Endothelial cell of umbilical vein (primary cell): ENCODE results near the gene THEMIS. TPM values are rescaled to one million over a fixed set of nuclear protein-coding genes. Genes with fewer than 3 reads are reported as not detected.

Source experiments
- BruUV-seq: library from RNA; stranded (reverse); fragments of 400-500 nt; replicated peaks from 2 replicates; lab custom pipeline; 2021; lab: Mats Ljungman, UMichigan
- CTCF ChIA-PET: fragments of 300-600, 350-600 bp; sonication (Branson Sonifier 250); formaldehyde crosslinking; loops from one replicate; lab custom pipeline; 2021; ENCODE audit warnings: antibody characterized with exemption, inconsistent platforms; lab: Charles Lee
- POLR2A ChIA-PET: fragments of 300-600, 350-600 bp; sonication (Branson Sonifier 250); formaldehyde crosslinking; loops from one replicate; lab custom pipeline; 2021; ENCODE audit warnings: antibody characterized with exemption, inconsistent platforms; lab: Charles Lee
- DNase-seq: peaks from one replicate; pipeline ENCODE4 v3.0.0-alpha.2; 2011; ENCODE audit warnings: low read depth, low spot score
- FAIRE-seq: peaks from 2 replicates; lab custom pipeline; 2011; peaks lifted over from hg19 to GRCh38; lab: Jason Lieb, UNC
- H2AFZ ChIP-seq: 2 replicates; pipeline ENCODE4 v1.6.0; 2012; ENCODE audit warnings: low read depth, low read length, control low read depth, inconsistent platforms
- H3K27ac ChIP-seq: 2 replicates; pipeline ENCODE4 v1.5.1; 2011; ENCODE audit warnings: low read depth, mild to moderate bottlenecking, control low read depth, low read length, moderate library complexity; ENCODE audit not compliant: insufficient read depth
- H3K27me3 ChIP-seq, 2 experiments: 2 replicates each; pipeline versions ENCODE4 v1.6.0 to v1.6.1; 2011; ENCODE audit warnings: low read length in 2 of 2, mixed read lengths in 1 of 2; ENCODE audit not compliant: control insufficient read depth in 2 of 2, insufficient read depth in 2 of 2
- H3K36me3 ChIP-seq, 2 experiments: 2 replicates in 1 of 2; 3 replicates in 1 of 2; pipeline ENCODE4 v1.5.1; 2011; ENCODE audit warnings: low read length in 2 of 2, mild to moderate bottlenecking in 1 of 2, moderate library complexity in 1 of 2; ENCODE audit not compliant: control insufficient read depth in 2 of 2, insufficient read depth in 2 of 2; ENCODE audit errors: extremely low read depth in 1 of 2
- H3K4me1 ChIP-seq: 3 replicates; pipeline ENCODE4 v1.5.1; 2011; ENCODE audit warnings: mild to moderate bottlenecking, low read length; ENCODE audit not compliant: control insufficient read depth, insufficient read depth; ENCODE audit errors: extremely low read depth
- H3K4me2 ChIP-seq: 2 replicates; pipeline ENCODE4 v1.6.1; 2011; ENCODE audit warnings: low read length, control low read depth, mixed read lengths; ENCODE audit not compliant: insufficient read depth
- H3K4me3 ChIP-seq, 3 experiments: fragments of 200-600 bp in 1 of 3; sonication (generic), shearing (Covaris generic) in 1 of 3; replicated peaks in 1 of 3; 2 replicates each; pipeline ENCODE4 v1.5.1; 2011 to 2016; ENCODE audit warnings: control low read depth in 3 of 3, low read length in 3 of 3, mild to moderate bottlenecking in 2 of 3, inconsistent platforms in 1 of 3, low read depth in 1 of 3, moderate library complexity in 1 of 3; ENCODE audit not compliant: insufficient read depth in 1 of 3
- H3K79me2 ChIP-seq: 2 replicates; pipeline ENCODE4 v1.6.0; 2012; ENCODE audit warnings: low read length, inconsistent platforms; ENCODE audit not compliant: control insufficient read depth, insufficient read depth
- H3K9ac ChIP-seq: replicated peaks from 2 replicates; pipeline ENCODE3; 2011; ENCODE audit warnings: low read length, control low read depth; ENCODE audit not compliant: insufficient read depth; ENCODE audit errors: extremely low read depth
- H3K9me1 ChIP-seq: replicated peaks from 3 replicates; pipeline ENCODE4 v1.6.0; 2011; ENCODE audit warnings: mild to moderate bottlenecking, low read length; ENCODE audit not compliant: control insufficient read depth, insufficient read depth; ENCODE audit errors: extremely low read depth
- H3K9me3 ChIP-seq: replicated peaks from 2 replicates; pipeline ENCODE4 v1.5.1; 2012; ENCODE audit warnings: low read length, inconsistent platforms; ENCODE audit not compliant: control insufficient read depth, insufficient read depth
- H4K20me1 ChIP-seq: replicated peaks from 2 replicates; pipeline ENCODE3; 2011; ENCODE audit warnings: mild to moderate bottlenecking, low read length; ENCODE audit not compliant: control insufficient read depth, insufficient read depth; ENCODE audit errors: extremely low read depth
- EZH2 ChIP-seq: IDR thresholded peaks from 2 replicates; pipeline ENCODE4 v1.6.1; 2012; ENCODE audit warnings: borderline replicate concordance, low read depth, mild to moderate bottlenecking, moderate library complexity, low read length, inconsistent platforms; ENCODE audit not compliant: severe bottlenecking
- FOS ChIP-seq: IDR thresholded peaks from 2 replicates; pipeline ENCODE4 v1.6.1; 2011; ENCODE audit warnings: mild to moderate bottlenecking, low read length, moderate library complexity, borderline replicate concordance; ENCODE audit not compliant: insufficient read depth
- GATA2 ChIP-seq: IDR thresholded peaks from 2 replicates; pipeline ENCODE4 v1.7.0; 2011; ENCODE audit warnings: low read depth, mild to moderate bottlenecking, moderate library complexity, mixed read lengths, low read length; ENCODE audit not compliant: insufficient read length, insufficient read depth
- JUN ChIP-seq: IDR thresholded peaks from 2 replicates; pipeline ENCODE4 v1.6.1; 2011; ENCODE audit warnings: borderline replicate concordance, low read depth; ENCODE audit not compliant: insufficient read length, insufficient read depth
- MYC ChIP-seq: IDR thresholded peaks from one replicate; pipeline ENCODE4 v1.6.1; 2011; ENCODE audit warnings: mild to moderate bottlenecking, low read depth, low read length
- POLR2A ChIP-seq: IDR thresholded peaks from 2 replicates; pipeline ENCODE4 v1.6.1; 2012; ENCODE audit warnings: low read depth, mild to moderate bottlenecking, control low read depth, low read length
- POLR2AphosphoS5 ChIP-seq: IDR thresholded peaks from 2 replicates; pipeline ENCODE4 v1.6.1; 2012; ENCODE audit warnings: low read depth, mild to moderate bottlenecking, control low read depth, low read length, moderate library complexity; ENCODE audit not compliant: insufficient read depth
- dilution Hi-C: fragments of 300-500 bp; cut with MboI; formaldehyde crosslinking; loops from one replicate; pipeline ENCODE4 v1.15.0; 2019; ENCODE audit warnings: low sequenced_read_pairs; ENCODE audit not compliant: extremely low pct_ligation_motif_present
- intact Hi-C: fragments of 100-400 bp; cut with micrococcal nuclease; formaldehyde crosslinking; loops from one replicate; pipeline ENCODE4 v1.10.0; 2022
- polyA plus RNA-seq, 4 experiments: library from polyadenylated mRNA; depleted of rRNA in 3 of 4; stranded (reverse) in 3 of 4; unstranded in 1 of 4; fragments of >200 nt; gene quantifications; 2 replicates each; pipeline versions ENCODE4 v1.2.1 to v1.2.3, GENCODE V29; 2011 to 2012; ENCODE audit warnings: missing spikeins in 1 of 4
- total RNA-seq: library from RNA; stranded (reverse); gene quantifications from 2 replicates; pipeline ENCODE4 v1.2.3, GENCODE V29; 2021
- TF ChIP-seq, protein P1 (sequence below): IDR thresholded peaks from 2 replicates; pipeline ENCODE4 v1.6.1; 2011; ENCODE audit not compliant: insufficient read depth, insufficient read length
- TF ChIP-seq, protein P2 (sequence below), 2 donors: IDR thresholded peaks; 1 replicate in 1 of 2; 2 replicates in 1 of 2; pipeline ENCODE4 v1.5.1; 2011; ENCODE audit warnings: low read length in 2 of 2, mild to moderate bottlenecking in 2 of 2, moderate library complexity in 2 of 2, control low read depth in 1 of 2, inconsistent platforms in 1 of 2, low read depth in 1 of 2; ENCODE audit not compliant: insufficient read depth in 1 of 2; ENCODE audit errors: extremely low read depth in 1 of 2

Gene THEMIS
- total and polyA plus RNA-seq, 2 donors (not counting 3 experiments of a cell fraction or from before 2014, with no cell fraction given), result not detected

DNA sequence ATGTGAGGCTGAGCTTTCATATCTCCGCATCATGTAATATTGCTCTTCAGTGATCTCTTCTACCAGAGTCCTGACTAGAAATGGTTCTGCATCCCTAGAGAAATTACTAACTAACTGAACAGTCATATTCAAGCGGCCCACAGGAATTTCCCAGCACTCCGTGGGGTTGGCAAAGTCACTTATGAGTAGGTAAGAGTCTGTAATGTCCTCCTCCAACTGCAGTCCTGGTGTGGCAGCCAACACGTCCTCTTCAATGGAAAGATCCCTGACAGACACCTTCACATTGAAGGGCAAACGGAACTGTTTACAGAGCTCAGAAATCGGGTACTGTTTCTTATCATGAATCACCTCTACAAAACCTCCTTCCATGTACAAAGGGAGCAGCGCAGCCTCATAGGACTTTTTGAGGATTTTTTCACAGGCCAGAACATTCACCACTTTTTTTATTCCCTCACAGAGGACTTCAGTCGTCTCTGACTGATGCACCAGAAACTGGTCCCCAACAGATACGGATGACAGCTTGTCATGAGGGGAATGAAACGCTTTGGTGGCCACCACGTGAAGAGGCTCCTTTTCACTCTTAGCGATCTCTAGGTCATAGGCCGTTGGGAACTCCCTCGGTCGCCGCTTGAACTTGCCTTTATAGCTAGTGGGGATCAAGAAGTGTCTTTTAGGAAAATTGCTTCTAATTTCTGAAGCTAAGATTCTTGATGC, 87.7 kb downstream of the THEMIS start:
- Histone ChIP-seq H3K36me3 (no peaks in the 10 kb centered on the region), H3K9me1 (no peaks in the 10 kb centered on the region), H3K27ac (no peak overlapping the region), H3K4me2 (no peak overlapping the region), H3K4me3 (no peak overlapping the region), H2AFZ (no peak overlapping the region), H3K9me3 (no peaks in the 10 kb centered on the region), H4K20me1 (no peaks in the 10 kb centered on the region), H3K79me2 (no peaks in the 10 kb centered on the region), H3K9ac (no peak overlapping the region), H3K27me3 (peaks cover 5 to 26% of the 10 kb centered on the region in 2 experiments), H3K4me1 (no peaks in the 10 kb centered on the region)
- no peak for DNase-seq
- BruUV-seq, result no TSS peak
- ChIA-PET CTCF (no interaction called here), POLR2A (no interaction called here)
- dilution Hi-C loops (no loop called here), intact Hi-C loops (no loop called here)
- no peak for FAIRE-seq
- TF ChIP-seq, protein P1, sequence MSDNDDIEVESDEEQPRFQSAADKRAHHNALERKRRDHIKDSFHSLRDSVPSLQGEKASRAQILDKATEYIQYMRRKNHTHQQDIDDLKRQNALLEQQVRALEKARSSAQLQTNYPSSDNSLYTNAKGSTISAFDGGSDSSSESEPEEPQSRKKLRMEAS, result no peak
- no peak for TF ChIP-seq FOS
- no peak for TF ChIP-seq GATA2
- no peak for TF ChIP-seq MYC
- TF ChIP-seq EZH2, result no peak
- no peak for TF ChIP-seq POLR2A
- no peak for TF ChIP-seq JUN
- TF ChIP-seq, protein P2, sequence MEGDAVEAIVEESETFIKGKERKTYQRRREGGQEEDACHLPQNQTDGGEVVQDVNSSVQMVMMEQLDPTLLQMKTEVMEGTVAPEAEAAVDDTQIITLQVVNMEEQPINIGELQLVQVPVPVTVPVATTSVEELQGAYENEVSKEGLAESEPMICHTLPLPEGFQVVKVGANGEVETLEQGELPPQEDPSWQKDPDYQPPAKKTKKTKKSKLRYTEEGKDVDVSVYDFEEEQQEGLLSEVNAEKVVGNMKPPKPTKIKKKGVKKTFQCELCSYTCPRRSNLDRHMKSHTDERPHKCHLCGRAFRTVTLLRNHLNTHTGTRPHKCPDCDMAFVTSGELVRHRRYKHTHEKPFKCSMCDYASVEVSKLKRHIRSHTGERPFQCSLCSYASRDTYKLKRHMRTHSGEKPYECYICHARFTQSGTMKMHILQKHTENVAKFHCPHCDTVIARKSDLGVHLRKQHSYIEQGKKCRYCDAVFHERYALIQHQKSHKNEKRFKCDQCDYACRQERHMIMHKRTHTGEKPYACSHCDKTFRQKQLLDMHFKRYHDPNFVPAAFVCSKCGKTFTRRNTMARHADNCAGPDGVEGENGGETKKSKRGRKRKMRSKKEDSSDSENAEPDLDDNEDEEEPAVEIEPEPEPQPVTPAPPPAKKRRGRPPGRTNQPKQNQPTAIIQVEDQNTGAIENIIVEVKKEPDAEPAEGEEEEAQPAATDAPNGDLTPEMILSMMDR (IDR thresholded peaks at IDR 0.05; ENCODE audit: extremely low read depth in 1 of 2, insufficient read depth in 1 of 2, low read depth in 1 of 2, low read length in 2 of 2), result no peak
- TF ChIP-seq POLR2AphosphoS5, result no peak
